Measurements from ENCODE around the gene EYA2.

The EYA2 gene

DNA sequence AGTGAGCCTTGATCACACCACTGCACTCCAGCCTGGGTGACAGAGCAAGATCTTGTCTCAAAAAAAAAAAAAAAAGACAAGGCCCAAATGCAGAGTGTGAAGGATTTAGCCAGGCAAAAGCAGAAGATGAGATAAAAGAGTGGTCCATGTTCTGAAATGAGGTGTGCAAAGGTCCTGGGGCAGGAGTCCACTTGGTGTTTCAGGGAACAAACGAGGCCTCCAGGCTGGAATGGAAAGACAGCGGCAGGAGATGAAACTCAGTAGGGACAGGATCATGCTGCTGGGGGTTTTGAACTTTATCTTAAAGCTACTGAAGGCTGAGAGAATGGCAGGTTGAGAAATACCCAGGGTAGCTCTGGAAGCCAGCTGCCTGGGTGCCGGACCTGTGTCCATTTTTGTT is 283.6 kb downstream of the EYA2 start:
- TF ChIP-seq, protein P1, sequence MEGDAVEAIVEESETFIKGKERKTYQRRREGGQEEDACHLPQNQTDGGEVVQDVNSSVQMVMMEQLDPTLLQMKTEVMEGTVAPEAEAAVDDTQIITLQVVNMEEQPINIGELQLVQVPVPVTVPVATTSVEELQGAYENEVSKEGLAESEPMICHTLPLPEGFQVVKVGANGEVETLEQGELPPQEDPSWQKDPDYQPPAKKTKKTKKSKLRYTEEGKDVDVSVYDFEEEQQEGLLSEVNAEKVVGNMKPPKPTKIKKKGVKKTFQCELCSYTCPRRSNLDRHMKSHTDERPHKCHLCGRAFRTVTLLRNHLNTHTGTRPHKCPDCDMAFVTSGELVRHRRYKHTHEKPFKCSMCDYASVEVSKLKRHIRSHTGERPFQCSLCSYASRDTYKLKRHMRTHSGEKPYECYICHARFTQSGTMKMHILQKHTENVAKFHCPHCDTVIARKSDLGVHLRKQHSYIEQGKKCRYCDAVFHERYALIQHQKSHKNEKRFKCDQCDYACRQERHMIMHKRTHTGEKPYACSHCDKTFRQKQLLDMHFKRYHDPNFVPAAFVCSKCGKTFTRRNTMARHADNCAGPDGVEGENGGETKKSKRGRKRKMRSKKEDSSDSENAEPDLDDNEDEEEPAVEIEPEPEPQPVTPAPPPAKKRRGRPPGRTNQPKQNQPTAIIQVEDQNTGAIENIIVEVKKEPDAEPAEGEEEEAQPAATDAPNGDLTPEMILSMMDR (conservative IDR thresholded peaks at IDR 0.05; ENCODE audit: low read depth, low read length) = no peak
- DNase-seq (ENCODE audit: low read depth) = no peak

DNA sequence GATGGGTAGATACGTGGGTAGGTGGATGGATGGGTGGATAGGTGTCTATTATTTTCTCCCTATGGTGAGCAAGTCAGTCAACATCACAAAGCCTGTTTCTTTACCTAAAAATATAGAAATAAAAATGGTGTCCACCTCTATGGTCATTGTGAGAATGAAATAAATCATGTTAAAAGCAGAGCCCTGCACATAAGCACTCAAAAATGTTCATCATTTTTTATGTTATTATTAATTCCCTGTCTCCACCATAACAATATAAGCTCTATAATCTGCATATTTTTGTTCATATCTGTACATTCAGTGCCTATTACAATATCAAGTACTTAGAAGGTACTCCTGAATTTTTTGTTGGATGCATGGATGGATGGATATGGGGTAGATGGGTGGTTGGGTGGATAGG is 284.2 kb downstream of the EYA2 start:
- no peak for DNase-seq (ENCODE audit: low read depth)
- TF ChIP-seq, protein P1 (conservative IDR thresholded peaks at IDR 0.05; ENCODE audit: low read depth, low read length) = no peak
- H3K4me3 ChIP-seq (ENCODE audit: low read length) = no peak overlapping the region

More for the DNA sequence above, 283.6 kb downstream of the EYA2 start:
- H3K4me3 ChIP-seq (ENCODE audit: low read length) = no peak overlapping the region

DNA sequence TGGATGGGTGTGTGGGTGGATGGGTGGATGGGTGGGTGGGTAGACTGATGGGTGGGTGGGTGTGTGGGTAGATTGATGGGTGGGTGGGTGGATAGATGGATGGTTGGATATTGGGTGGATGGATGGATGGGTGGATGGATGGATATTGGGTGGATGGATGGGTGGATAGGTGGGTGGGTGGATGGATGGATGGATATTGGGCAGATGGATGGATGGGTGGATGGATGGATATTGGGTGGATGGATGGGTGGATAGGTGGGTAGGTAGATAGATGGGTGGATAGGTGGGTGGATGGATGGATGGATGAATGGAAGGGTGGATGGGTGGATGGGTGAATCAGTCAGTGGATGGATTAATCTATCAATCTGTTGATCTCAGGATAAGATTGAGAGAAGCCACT is 284.6 kb downstream of the EYA2 start:
- no peak for DNase-seq (ENCODE audit: low read depth)
- TF ChIP-seq, protein P1 (conservative IDR thresholded peaks at IDR 0.05; ENCODE audit: low read depth, low read length) = no peak

DNA sequence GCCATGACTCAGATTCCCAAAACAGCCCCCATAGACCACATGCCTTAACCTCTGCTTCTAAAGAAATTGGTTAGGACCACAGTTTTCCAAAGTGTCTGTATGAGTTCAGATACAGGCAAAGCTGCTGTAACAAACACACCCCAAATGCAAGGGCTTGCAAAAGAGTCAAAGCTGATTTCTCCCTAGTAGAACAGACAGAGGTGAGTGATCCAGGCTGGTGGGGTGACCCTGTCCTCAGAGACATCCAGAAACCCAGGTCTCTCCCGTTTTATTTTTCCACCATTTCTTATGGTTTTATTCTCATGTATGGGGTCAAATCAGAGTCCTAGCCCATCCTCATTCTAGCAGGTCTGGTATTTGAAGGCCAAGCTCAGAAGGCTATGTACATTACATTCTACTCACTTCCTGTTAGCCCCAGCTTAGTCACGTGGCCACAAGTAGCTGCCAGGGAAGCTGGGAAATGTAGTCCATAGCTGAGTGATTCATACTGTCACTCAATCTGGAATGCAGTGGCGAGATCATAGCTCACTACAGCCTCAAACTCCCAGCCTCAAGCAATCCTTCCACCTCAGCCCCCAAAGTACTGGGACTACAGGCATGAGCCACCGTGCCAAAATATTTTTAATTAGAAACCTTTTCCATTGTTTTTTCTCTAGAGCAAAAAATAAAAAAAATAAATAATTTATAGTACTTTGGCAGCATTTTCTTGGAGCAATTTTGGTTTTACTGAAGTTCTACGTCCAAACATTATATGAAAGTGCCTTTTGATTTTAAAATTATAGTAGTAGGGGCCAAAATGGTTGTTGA is 286.6 kb downstream of the EYA2 start:
- no peak for DNase-seq (ENCODE audit: low read depth)
- TF ChIP-seq, protein P1 (conservative IDR thresholded peaks at IDR 0.05; ENCODE audit: low read depth, low read length) = no peak

More for the DNA sequence above, 284.6 kb downstream of the EYA2 start:
- H3K4me3 ChIP-seq (ENCODE audit: low read length) = no peak overlapping the region

DNA sequence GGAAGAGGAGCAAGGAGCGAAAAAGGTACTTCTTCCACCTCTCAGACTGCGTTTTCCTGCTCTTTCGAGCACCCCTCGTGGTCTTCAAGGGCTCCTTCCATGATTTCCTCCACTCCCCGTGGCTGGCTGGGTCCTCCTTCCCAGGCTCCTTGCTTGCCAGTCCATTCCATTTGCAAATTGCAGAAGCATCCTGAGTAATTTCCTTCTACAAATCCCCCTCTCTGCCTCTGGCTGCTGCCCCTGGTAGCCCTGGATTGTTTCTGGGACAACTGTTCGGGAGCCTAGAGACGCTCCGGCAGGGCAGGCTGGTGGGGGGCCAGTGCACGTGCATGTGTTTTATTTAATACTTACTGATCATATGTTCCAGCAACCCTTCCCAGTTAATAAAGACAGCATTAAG is 288.7 kb downstream of the EYA2 start:
- DNase-seq (ENCODE audit: low read depth) = no peak
- H3K4me3 ChIP-seq (ENCODE audit: low read length) = no peak overlapping the region
- TF ChIP-seq, protein P1 (conservative IDR thresholded peaks at IDR 0.05; ENCODE audit: low read depth, low read length) = no peak

More for the DNA sequence above, 286.6 kb downstream of the EYA2 start:
- no peak overlapping the region for H3K4me3 ChIP-seq (ENCODE audit: low read length)

DNA sequence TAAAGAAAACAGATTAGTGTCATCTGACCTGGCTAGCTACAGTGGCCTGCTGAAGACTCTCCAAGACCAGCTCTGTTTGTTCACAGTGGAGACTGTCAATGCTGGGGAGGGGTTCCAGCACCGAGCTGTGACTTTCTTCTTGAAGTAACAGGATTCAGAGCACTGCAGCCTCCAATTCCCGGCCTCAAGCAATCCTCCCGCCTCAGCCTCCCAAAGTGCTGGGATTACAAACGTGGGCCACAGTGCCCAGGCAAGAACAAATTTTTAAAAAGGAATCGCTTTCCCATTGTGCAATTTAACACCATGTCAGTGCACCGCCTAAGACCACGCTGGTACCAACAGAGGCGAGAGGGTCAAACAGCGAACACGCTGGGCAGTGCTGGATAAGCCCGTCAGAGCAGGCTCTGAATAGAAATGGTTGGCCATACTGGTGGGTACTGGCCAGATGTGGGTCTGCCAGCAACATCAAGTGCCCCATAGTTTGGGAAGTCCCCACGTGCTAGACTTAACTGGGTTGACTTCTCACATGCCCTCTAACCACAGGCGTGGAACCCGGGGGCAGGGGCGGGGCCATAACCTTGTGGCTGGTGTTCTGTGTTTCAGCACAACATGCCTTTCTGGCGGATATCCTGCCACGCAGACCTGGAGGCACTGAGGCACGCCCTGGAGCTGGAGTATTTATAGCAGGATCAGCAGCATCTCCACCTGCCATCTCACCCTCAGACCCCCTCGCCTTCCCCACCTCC is 293.0 kb downstream of the EYA2 start:
- H3K4me3 ChIP-seq (ENCODE audit: low read length) = no peak overlapping the region
- TF ChIP-seq, protein P1 (conservative IDR thresholded peaks at IDR 0.05; ENCODE audit: low read depth, low read length) = no peak
- DNase-seq (ENCODE audit: low read depth) = no peak
